Measurements from ENCODE around the gene S100P.

- no peak for TF ChIP-seq CTCF (conservative IDR thresholded peaks at IDR 0.05; ENCODE audit: low read length)
- no peak for TF ChIP-seq EZH2phosphoT487 (IDR thresholded peaks at IDR 0.05; ENCODE audit: borderline replicate concordance)
These were observed 37.8 kb upstream of the S100P start for GRCh38 chr4:6655924-6656323.

All from Loucy (cell line).